Transverse colon (tissue), 4 donors: ENCODE data around the gene PPARA. TPM values are rescaled to one million over a fixed set of nuclear protein-coding genes. Genes with fewer than 3 reads are reported as not detected.

ENCODE experiments used
- DNase-seq: peaks from one replicate; pipeline ENCODE4 v3.0.0-alpha.2; 2019
- H3K27ac ChIP-seq, 4 donors: fragments of 200-600 bp; sonication (generic); 2 replicates each; pipeline ENCODE4 v1.5.1; 2016 to 2018; ENCODE audit warnings: inconsistent platforms in 4 of 4
- H3K27me3 ChIP-seq: fragments of 200-600 bp; sonication (generic); 2 replicates; pipeline ENCODE4 v1.5.1; 2017; ENCODE audit warnings: inconsistent platforms
- H3K36me3 ChIP-seq, 4 donors: fragments of 200-600 bp; sonication (generic); 2 replicates each; pipeline ENCODE4 v1.5.1; 2017 to 2019; ENCODE audit warnings: inconsistent platforms in 4 of 4
- H3K4me1 ChIP-seq, 4 donors: fragments of 200-600 bp; sonication (generic); 2 replicates each; pipeline ENCODE4 v1.5.1; 2017 to 2020; ENCODE audit warnings: inconsistent platforms in 4 of 4
- H3K4me3 ChIP-seq, 4 donors: fragments of 200-600 bp; sonication (generic); 1 replicate in 1 of 4; 2 replicates in 3 of 4; pipeline versions ENCODE4 v1.5.1 to v1.6.1; 2017 to 2019; ENCODE audit warnings: inconsistent platforms in 4 of 4
- H3K9me3 ChIP-seq, 2 donors: fragments of 200-600 bp; sonication (generic); 2 replicates each; pipeline ENCODE4 v1.5.1; 2017 to 2019; ENCODE audit warnings: inconsistent platforms in 2 of 2
- EP300 ChIP-seq: sonication (generic); formaldehyde crosslinking; IDR thresholded peaks from one replicate; pipeline ENCODE4 v1.6.1; 2017; ENCODE audit warnings: antibody characterized with exemption, low read depth
- POLR2A ChIP-seq: fragments of 450-650 bp; IDR thresholded peaks from one replicate; pipeline ENCODE4 v1.6.1; 2016; ENCODE audit warnings: antibody characterized with exemption, mild to moderate bottlenecking, moderate library complexity
- POLR2AphosphoS5 ChIP-seq, 3 donors: sonication (generic); formaldehyde crosslinking; IDR thresholded peaks; one replicate each; pipeline ENCODE4 v1.6.1; 2016; ENCODE audit warnings: antibody characterized with exemption in 3 of 3
- WGBS, 2 donors: methylation state at CpG; one replicate each; pipeline ENCODE4 v1.1.5; 2018; ENCODE audit warnings: low coverage in 1 of 2; 5-methylcytosine and 5-hydroxymethylcytosine counted together
- in situ Hi-C, 4 donors: fragments of 200-750 bp; cut with MboI; loops; one replicate each; pipeline versions ENCODE4 v1.15.0 to v1.15.1; 2017; ENCODE audit warnings: low sequenced_read_pairs in 3 of 4, low pct_ligation_motif_present in 1 of 4, low pct_unique_long_range_greater_than_20kb in 1 of 4
- intact Hi-C: fragments of 100-400 bp; cut with DNase I; formaldehyde crosslinking; loops from one replicate; pipeline ENCODE4 v1.15.1; 2023; ENCODE audit warnings: low total_unique reads
- total RNA-seq, 4 donors: library from RNA; depleted of rRNA; stranded (reverse); fragments of >200 nt; gene quantifications; one replicate each; pipeline ENCODE4 v1.1.0, GENCODE V29; 2016
- TF ChIP-seq, protein P1 (sequence below), 5 experiments: fragments of 200-600 bp in 3 of 5; fragments of 450-650 bp in 2 of 5; sonication (generic) in 3 of 5; IDR thresholded peaks; 1 replicate in 2 of 5; 2 replicates in 3 of 5; pipeline ENCODE4 v1.5.1; 2016 to 2017; ENCODE audit warnings: antibody characterized with exemption in 5 of 5, inconsistent platforms in 3 of 5, mild to moderate bottlenecking in 2 of 5, moderate library complexity in 1 of 5

Gene PPARA
- total RNA-seq, 4 donors from 2014 or later = 52.0 to 88.1 (median 74.7) TPM

DNA sequence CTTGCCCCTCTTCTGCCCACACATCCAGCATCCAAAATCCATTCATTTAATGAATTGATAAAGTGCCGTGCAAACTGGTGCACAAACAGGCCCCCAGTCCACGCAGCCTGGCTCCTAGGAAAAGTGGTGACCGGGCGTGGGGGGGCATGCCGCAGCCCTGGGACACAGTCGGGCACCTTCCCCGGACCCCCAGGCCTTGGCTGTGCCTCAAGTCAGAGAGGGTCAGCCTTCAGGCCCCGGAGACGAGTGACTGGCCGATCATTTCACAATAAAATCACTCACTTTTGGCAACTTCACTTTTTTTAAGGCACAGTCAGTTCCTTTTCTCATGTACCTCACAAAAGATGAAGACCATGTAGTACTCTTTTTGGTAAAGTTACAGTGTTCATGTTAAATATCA is 91.8 kb downstream of the PPARA start:
- in situ Hi-C loops = no loop called here
- TF ChIP-seq POLR2A (no peak), EP300 (no peak), POLR2AphosphoS5 (IDR thresholded peaks at IDR 0.05) (no peak)
- TF ChIP-seq, protein P1, sequence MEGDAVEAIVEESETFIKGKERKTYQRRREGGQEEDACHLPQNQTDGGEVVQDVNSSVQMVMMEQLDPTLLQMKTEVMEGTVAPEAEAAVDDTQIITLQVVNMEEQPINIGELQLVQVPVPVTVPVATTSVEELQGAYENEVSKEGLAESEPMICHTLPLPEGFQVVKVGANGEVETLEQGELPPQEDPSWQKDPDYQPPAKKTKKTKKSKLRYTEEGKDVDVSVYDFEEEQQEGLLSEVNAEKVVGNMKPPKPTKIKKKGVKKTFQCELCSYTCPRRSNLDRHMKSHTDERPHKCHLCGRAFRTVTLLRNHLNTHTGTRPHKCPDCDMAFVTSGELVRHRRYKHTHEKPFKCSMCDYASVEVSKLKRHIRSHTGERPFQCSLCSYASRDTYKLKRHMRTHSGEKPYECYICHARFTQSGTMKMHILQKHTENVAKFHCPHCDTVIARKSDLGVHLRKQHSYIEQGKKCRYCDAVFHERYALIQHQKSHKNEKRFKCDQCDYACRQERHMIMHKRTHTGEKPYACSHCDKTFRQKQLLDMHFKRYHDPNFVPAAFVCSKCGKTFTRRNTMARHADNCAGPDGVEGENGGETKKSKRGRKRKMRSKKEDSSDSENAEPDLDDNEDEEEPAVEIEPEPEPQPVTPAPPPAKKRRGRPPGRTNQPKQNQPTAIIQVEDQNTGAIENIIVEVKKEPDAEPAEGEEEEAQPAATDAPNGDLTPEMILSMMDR (IDR thresholded peaks at IDR 0.05) = no peak

DNA sequence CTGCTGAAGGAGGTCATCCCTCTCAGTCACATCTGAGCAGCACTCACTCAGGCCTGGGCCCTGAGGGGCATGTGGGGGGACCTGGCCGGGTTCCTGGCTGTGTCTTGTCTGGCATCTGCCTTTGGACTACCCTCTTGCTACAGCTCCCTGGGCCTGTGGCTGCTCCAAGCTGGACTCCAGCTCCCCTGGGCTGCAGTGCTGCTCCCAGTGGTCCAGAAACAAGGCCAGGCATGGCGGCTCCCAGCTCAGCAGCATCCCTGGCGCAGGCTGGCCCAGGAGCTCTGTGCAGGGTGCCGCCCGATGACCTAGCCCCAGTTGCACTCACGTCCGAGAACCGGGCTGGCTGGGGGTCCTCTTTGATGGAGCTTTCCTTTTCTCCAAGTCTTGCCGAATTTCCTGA is 94.4 kb downstream of the PPARA start:
- in situ Hi-C loops (no loop called here), intact Hi-C loops (loop anchor here (5.0 kb wide), 1 partner anchor 92 kb away; the partner anchor contains the start of gene PPARA)
- Histone ChIP-seq H3K27me3 (no peaks in the 10 kb centered on the region), H3K27ac (no peak overlapping the region), H3K4me1 (peaks cover 0 to 22% (median 5%) of the 10 kb centered on the region in 4 donors), H3K36me3 (no peaks in the 10 kb centered on the region), H3K9me3 (no peaks in the 10 kb centered on the region), H3K4me3 (no peak overlapping the region)
- no peak for TF ChIP-seq EP300
- WGBS, 2 donors = 93% methylated on average over 7 of the region's 9 CpGs; no CpG with 5 or more reads in 1 of the 2 donors
- no peak for DNase-seq

More for the DNA sequence above, 91.8 kb downstream of the PPARA start:
- DNase-seq = no peak
- no peak overlapping the region for H3K27ac ChIP-seq
- H3K4me3 ChIP-seq = no peak overlapping the region
- H3K27me3 ChIP-seq = no peaks in the 10 kb centered on the region
- peaks cover 0 to 5% (median under 1%) of the 10 kb centered on the region in 4 donors for H3K36me3 ChIP-seq
- no peaks in the 10 kb centered on the region for H3K9me3 ChIP-seq
- intact Hi-C loops = no loop called here
- H3K4me1 ChIP-seq = peaks cover 0 to 16% (median 0%) of the 10 kb centered on the region in 4 donors
- 82 to 91% methylated on average over 2 to 10 of the region's 10 CpGs for WGBS, 2 donors

DNA sequence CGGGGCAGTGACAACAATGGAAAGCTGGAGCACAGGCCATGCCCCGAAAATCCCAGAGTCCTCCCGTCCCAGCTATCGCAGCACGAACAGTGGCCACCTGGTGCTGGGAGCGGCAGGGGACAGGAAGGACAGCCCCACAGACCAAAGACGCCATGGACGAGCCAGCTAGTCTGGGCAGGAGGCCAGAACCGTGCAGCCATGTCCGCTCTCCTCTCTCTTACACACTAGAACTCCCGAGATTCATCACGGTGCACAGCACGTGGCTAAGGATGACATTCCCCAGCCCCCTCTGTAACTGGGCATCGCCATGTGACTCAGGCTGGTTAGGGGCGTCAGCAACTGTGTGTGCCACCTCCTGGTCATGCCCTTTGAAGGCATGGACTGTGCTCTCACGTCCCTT is 95.2 kb downstream of the PPARA start:
- TF ChIP-seq, protein P1 (IDR thresholded peaks at IDR 0.05) = no peak
- TF ChIP-seq EP300 = no peak
- no peak for TF ChIP-seq POLR2A
- TF ChIP-seq POLR2AphosphoS5 (IDR thresholded peaks at IDR 0.05) = no peak
- Histone ChIP-seq H3K27ac (peak overlapping the region in 1 of 4 donors; percentile 6), H3K36me3 (no peaks in the 10 kb centered on the region), H3K4me3 (no peak overlapping the region), H3K4me1 (peaks cover 0 to 16% (median 5%) of the 10 kb centered on the region in 4 donors), H3K9me3 (no peaks in the 10 kb centered on the region), H3K27me3 (no peaks in the 10 kb centered on the region)
- intact Hi-C loops = loop anchor here (5.0 kb wide), 1 partner anchor 93 kb away; the partner anchor contains the start of gene PPARA
- in situ Hi-C loops = no loop called here
- WGBS, 2 donors = 64% methylated on average over 16 of the region's 16 CpGs; no CpG with 5 or more reads in 1 of the 2 donors
- no peak for DNase-seq

- H3K4me3 ChIP-seq = no peak overlapping the region
- in situ Hi-C loops = no loop called here
Observed at GRCh38 chr22:46246178-46246577, 95.9 kb downstream of the PPARA start.

DNA sequence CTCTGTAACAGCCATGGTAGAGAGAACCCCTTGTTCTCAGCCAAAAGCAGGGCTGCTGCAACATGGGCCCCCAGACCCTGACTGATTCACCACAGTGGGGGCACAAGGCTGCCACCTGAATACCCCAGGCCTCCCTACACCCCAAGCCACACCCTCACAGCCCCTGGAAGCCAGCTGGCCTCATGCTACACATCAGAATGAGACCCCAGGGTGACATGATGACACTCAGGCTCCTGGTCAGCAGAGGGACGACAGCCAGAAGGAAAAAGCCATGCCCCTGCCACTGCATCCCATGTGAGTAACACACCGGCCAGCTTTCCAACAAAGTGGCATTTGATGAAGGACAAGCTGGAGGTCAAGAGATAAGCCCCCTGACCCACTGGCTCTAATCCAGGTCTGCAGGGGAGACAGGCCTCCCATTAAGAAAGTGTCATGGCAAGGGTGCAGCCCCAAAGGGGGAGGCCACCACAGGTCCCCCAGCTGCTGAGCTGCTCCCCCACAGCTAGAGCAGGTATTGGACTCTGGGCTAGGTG is 97.2 kb downstream of the PPARA start:
- Histone ChIP-seq H3K27me3 (no peaks in the 10 kb centered on the region), H3K36me3 (no peaks in the 10 kb centered on the region), H3K9me3 (no peaks in the 10 kb centered on the region), H3K4me3 (no peak overlapping the region), H3K27ac (no peak overlapping the region), H3K4me1 (peaks cover 0 to 24% (median 12%) of the 10 kb centered on the region in 4 donors)
- TF ChIP-seq, protein P1 (IDR thresholded peaks at IDR 0.05) = no peak
- no peak for TF ChIP-seq POLR2AphosphoS5 (IDR thresholded peaks at IDR 0.05)
- no peak for TF ChIP-seq EP300
- TF ChIP-seq POLR2A = no peak
- 100% methylated on average over 1 of the region's 2 CpGs; no CpG with 5 or more reads in 1 of the 2 donors for WGBS, 2 donors
- DNase-seq = no peak
- in situ Hi-C loops (no loop called here), intact Hi-C loops (loop anchor here (5.0 kb wide), 1 partner anchor 95 kb away; the partner anchor contains the start of gene PPARA)

More at GRCh38 chr22:46246178-46246577, 95.9 kb downstream of the PPARA start:
- Histone ChIP-seq H3K4me1 (peaks cover 0 to 19% (median 10%) of the 10 kb centered on the region in 4 donors), H3K36me3 (no peaks in the 10 kb centered on the region), H3K9me3 (no peaks in the 10 kb centered on the region), H3K27me3 (no peaks in the 10 kb centered on the region), H3K27ac (no peak overlapping the region)
- 60 to 92% methylated on average over 1 to 10 of the region's 10 CpGs for WGBS, 2 donors
- no peak for DNase-seq
- TF ChIP-seq POLR2AphosphoS5 (IDR thresholded peaks at IDR 0.05) = no peak
- intact Hi-C loops = loop anchor here (5.0 kb wide), 1 partner anchor 94 kb away; the partner anchor contains the start of gene PPARA
